Left renal cortex interstitium (tissue), 4 donors: ENCODE measurements around the gene STK40. TPM values are rescaled to one million over a fixed set of nuclear protein-coding genes. Genes with fewer than 3 reads are reported as not detected.
A peak's percentile ranks its signal among the peaks of the same experiment; 100 is the strongest.

Experiments
- DNase-seq, 4 donors: peaks; one replicate each; pipeline ENCODE4 v3.0.0-alpha.2; 2013; ENCODE audit warnings: low read depth in 4 of 4, low spot score in 2 of 4, missing footprints in 1 of 4
- polyA plus RNA-seq, 4 donors: library from polyadenylated mRNA; unstranded; fragments of 120-200 nt; gene quantifications; one replicate each; pipeline ENCODE4 v1.2.1, GENCODE V29; 2013; ENCODE audit not compliant: insufficient read length in 4 of 4

Gene STK40
- polyA plus RNA-seq, 4 donors, result 41.0 to 48.5 (median 44.2) TPM

- DNase-seq, result no peak
These were observed 12.8 kb upstream of the STK40 start for GRCh38 chr1:36398370-36398977.

DNA sequence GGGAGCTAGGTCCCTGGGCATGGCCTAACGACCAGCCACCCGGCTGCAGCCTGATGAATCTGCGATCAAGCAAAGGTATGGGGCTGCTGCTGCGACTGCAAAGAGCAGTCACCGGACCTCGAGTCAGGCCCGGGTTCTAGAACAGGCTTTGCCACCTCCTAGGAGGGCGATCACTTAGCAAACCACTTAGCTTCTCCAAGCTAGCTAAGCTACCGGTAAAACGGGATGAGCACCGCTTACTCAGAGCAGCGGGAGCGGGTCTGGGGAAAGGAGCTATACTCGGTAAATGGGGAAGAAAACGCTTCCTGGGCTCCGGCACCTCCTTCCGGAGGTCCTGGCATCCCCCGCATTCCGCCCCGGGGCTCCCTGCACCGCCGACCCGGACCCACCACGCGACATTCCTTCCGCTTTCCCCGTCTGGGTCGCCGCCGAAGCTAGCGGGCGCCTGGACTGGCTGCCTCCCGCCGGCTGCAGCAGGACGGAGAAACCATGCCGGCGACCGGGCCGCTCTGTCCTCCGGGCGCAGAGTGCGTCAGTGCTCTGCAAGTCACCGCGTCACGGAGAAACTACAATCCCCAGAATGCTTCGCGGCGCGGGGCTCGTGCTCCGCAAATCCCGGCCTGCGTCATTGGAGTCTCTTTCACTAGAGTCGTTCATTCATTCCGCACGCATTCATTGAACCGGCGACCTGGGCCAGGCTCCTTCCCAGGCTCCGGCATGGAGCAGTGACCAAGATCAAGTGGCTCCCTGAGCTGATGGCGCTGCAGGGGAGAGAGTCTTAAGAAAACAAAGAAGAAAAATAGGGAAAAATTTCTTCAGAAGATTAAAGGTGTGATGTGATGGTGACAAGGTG is 11.9 kb upstream of the STK40 start, which contains the start of gene LSM10:
TSS of gene LSM10 (minus strand) at position 531 of the 853 bp plus-strand sequence. CDS start 3,779 bp downstream, outside the sequence.
- DNase-seq, result peak in 3 of 4 donors; percentile 83 to 95 (median 90)

- DNase-seq, result no peak
These were observed 11.3 kb upstream of the STK40 start for GRCh38 chr1:36397083-36397377.

DNA sequence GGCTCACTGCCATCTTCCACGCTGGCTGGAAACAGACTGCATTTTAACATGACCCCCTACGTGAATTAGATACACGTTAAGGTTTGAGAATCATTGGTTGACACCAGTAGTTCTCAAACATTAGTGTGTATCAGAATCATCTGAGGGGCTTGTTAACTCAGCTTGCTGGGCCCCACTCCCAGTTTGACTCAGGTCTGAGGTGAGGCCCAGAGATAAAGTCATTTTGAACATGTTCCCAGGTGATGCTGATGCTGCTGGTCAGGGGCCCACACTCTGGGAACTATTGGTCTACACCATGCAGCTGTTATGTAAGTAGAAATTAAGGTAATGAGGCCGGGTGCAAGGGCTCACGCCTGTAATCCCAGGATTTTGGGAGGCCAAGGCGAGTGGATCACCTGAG is 10.6 kb upstream of the STK40 start:
- no peak for DNase-seq

- no peak for DNase-seq
These were observed 8.0 kb upstream of the STK40 start for GRCh38 chr1:36393686-36394085.

DNA sequence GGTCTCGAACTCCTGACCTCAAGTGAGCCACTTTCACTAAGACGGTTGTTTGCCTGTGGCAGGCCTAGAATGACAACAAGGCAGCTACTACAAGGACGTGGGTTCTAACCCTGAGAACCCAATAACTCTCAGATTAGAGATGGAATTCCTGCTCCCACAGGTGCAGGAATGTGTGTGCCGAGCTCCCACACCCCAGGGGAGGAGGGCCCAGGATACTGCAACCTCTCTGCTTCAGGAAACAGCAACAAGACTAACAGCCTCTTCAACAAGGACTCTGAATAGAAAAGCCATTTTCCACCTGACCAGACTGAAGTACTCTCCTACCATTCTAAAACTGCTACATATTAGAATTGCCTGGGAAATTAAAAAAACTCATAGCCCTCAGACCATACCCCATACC is 7.1 kb upstream of the STK40 start:
- DNase-seq, result no peak

- DNase-seq, result no peak
These were observed 5.5 kb upstream of the STK40 start for GRCh38 chr1:36391271-36391670.

- DNase-seq, result no peak
These were observed 4.7 kb upstream of the STK40 start for GRCh38 chr1:36390411-36390810.

DNA sequence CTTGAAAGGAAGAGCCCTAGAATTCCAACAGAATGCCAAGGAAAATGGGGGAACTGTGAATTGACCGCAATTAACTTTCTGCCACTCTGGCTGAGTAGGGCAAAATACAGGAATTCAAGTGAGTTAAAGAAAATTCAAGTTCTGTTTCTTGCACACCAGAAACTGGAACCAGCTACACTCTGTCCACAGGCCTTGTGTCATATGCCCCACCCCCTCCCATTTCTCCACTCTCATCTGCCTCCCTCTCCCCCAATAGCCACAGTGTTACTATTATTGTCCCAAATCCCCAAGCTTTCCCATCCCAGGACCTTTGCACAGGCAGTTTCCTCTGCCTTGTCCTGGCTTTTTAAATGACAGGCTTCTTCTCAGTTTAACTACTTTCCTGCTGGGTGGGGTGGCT is 4.3 kb upstream of the STK40 start:
- no peak for DNase-seq

DNA sequence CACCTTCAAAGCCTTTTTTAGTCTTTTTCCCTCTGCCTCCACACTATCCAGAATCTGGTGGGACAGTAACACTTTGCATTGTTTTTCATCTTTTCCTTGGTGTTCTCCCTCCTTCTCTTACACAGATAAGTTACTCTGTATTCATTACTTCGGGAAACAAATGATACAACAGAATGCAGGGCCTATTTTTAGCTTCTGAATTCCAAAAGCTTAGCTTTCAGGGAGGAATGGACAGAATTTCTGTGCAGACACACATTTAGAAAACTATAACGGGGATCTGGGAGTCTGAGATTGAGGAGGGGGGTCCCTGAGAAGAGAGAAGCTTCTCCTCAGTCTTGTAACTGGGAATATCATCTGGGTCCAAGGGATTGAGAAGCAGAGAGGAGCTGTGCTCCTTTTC is 3.5 kb upstream of the STK40 start:
- DNase-seq, result no peak

GRCh38 chr1:36387141-36387949 is 1.6 kb upstream of the STK40 start:
- DNase-seq, result no peak

- no peak for DNase-seq
These were observed 779 bp upstream of the STK40 start for GRCh38 chr1:36386265-36387140.

DNA sequence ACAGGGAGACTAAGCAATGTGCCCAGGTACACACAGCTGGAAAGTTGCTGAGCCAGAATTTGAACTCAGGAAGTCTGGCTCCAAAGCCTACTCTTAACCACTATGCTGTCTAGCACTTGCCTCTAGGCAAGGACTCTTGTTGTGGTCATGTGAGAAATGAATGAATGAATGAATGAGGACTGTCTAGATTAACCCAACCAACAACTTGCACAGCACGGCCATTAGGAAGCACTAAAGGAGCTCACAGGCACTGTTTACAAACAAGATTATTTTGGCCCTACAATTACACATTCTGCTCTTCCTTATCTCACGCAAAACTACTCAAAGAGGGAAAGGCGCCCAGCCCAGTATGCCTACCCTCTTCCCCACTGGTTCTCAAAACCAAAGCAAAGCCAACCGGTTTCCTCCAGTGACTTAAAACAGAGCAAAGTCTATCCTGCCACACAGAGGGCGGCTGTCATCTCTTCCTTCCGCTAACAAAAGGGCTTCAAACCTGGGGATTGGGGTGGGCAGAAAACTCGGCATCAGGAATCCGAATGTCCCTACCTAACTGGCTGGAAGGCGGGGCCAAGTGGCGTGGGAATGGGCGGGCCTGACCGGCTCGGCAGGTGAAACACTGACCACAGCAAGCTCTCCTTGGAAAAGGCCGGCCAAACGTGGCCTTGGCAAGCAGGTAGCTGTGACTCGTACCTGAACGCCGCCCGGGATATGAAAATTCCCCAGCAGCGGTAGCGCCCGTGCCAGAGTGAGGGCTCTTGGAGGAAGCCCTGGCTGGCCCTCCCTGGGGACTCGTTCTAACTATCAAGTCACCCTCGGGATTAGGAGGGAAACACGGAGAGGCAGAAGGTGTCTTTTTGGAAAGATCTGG is 948 bp downstream of the STK40 start:
- no peak for DNase-seq

DNA sequence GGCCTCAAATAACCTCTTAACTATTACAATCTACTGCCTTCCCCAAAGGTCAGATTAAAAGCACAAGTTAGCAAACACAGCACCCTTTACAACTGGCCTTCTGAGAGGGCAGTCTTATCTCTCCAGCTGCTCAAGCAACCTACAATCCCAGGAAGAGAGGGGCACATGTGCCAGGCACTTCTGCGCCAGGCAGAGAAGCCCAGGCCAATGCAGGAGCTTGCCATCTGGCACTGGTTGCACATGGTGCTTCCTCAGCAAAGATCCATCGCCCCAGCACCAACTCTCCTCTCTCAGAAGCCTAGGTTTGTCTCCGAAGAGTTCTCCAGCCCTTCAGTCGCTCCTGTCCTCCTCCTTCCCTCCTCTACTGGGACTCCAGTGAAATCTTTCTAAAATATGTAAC is 2.5 kb downstream of the STK40 start:
- DNase-seq, result no peak

GRCh38 chr1:36382669-36383068 is 3.1 kb downstream of the STK40 start:
- no peak for DNase-seq

DNA sequence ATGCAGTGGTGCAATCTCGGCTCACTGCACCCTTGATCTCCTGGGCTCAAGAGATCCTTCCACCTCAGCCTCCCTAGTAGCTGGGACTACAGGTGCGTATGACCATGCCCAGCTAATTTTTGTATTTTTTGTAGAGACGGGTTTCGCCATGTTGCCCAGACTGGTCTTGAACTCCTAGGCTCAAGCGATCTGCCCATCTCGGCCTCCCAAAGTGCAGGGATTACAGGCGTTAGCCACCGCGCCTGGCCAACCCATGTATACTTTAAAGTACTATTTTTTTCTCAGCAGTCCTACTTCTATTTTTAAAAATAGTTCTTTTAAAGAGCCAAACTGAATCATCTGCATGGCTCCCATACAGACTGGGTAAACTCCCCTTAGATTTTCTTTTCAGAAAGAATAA is 3.5 kb downstream of the STK40 start:
- DNase-seq, result no peak

- DNase-seq, result no peak
These were observed 4.3 kb downstream of the STK40 start for GRCh38 chr1:36381405-36381804.

- no peak for DNase-seq
These were observed 4.9 kb downstream of the STK40 start for GRCh38 chr1:36380782-36381181.

DNA sequence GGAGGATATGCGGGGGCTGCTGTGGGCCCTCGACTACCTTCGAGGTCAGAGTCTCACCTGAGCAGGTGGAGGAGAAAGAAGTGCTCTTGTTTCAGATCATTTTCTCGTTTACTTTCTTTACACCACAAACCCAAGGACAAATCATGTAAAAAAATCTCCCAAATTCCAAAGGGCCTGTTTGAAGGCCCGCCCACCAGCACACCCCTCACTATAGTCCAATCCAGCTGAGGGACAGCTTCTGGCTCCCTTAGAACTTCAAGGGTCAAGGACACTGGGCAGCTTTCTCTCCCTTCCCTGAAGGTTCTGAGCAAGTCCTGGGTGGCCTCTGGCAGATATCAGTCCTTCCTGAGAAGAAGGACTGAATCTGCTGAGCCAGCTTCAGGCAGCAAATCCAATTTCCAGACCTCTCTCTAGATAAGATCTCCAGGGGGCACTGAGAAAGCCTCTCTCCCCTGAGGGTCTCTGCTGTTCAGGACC is 5.5 kb downstream of the STK40 start:
- DNase-seq, result no peak
